Body of pancreas (tissue), 4 donors: ENCODE results near the gene IFNGR1. TPM values are rescaled to one million over a fixed set of nuclear protein-coding genes. Genes with fewer than 3 reads are reported as not detected.

Experiments used
- ATAC-seq: fragments of 150-250 bp; one replicate; pipeline ENCODE4 v1.9.1; 2016
- DNase-seq, 4 donors: peaks; one replicate each; pipeline ENCODE4 v3.0.0-alpha.2; 2019
- H3K27ac ChIP-seq, 4 donors: fragments of 200-600 bp; sonication (generic); 1 replicate in 3 of 4; 2 replicates in 1 of 4; pipeline versions ENCODE4 v1.5.1 to v1.6.1; 2016 to 2019; ENCODE audit warnings: mild to moderate bottlenecking in 1 of 4, mixed read lengths in 1 of 4, moderate library complexity in 1 of 4
- H3K27me3 ChIP-seq, 2 donors: fragments of 200-600 bp; sonication (generic); one replicate each; pipeline ENCODE4 v1.6.0; 2016; ENCODE audit warnings: mild to moderate bottlenecking in 1 of 2
- H3K36me3 ChIP-seq, 2 donors: fragments of 200-600 bp; sonication (generic); replicated peaks in 1 of 2; 2 replicates each; pipeline ENCODE4 v1.5.1; 2016; ENCODE audit warnings: low read depth in 2 of 2; ENCODE audit not compliant: insufficient read depth in 1 of 2
- H3K4me1 ChIP-seq: fragments of 200-600 bp; sonication (generic); one replicate; pipeline ENCODE4 v1.6.0; 2016
- H3K4me3 ChIP-seq, 2 donors: fragments of 200-600 bp; sonication (generic); 1 replicate in 1 of 2; 2 replicates in 1 of 2; pipeline ENCODE4 v1.5.1; 2016 to 2019
- H3K9me3 ChIP-seq, 3 donors: fragments of 200-600 bp; sonication (generic); 1 replicate in 2 of 3; 2 replicates in 1 of 3; pipeline ENCODE4 v1.5.1; 2016
- CTCF ChIP-seq, 7 experiments: fragments of 450-650 bp in 4 of 7; fragments of 200-600 bp in 3 of 7; sonication (generic) in 3 of 7; IDR thresholded peaks; one replicate each; pipeline ENCODE4 v1.5.1; 2016 to 2019; ENCODE audit warnings: antibody characterized with exemption in 7 of 7
- POLR2A ChIP-seq, 3 donors: fragments of 450-650 bp; IDR thresholded peaks; one replicate each; pipeline ENCODE4 v1.6.1; 2016; ENCODE audit warnings: antibody characterized with exemption in 3 of 3, mild to moderate bottlenecking in 2 of 3
- WGBS, 2 donors: methylation state at CpG; one replicate each; pipeline ENCODE4 v1.1.5; 2017; 5-methylcytosine and 5-hydroxymethylcytosine counted together
- intact Hi-C: fragments of 100-400 bp; cut with DNase I; formaldehyde crosslinking; loops from one replicate; pipeline ENCODE4 v1.15.1; 2023
- total RNA-seq, 2 donors: library from RNA; depleted of rRNA; stranded (reverse); fragments of >200 nt; gene quantifications; one replicate each; pipeline ENCODE4 v1.1.0, GENCODE V29; 2016

Gene IFNGR1
- total RNA-seq, 2 donors from 2014 or later = 12.9 to 36.6 TPM

- no peaks in the 10 kb centered on the region for H3K27me3 ChIP-seq
- H3K4me1 ChIP-seq = no peaks in the 10 kb centered on the region
- no peak for DNase-seq
- 94 to 95% methylated on average over 11 of the region's 11 CpGs for WGBS, 2 donors
- intact Hi-C loops = no loop called here
- H3K4me3 ChIP-seq = no peak overlapping the region
- peaks cover 0 to 27% of the 10 kb centered on the region in 2 donors for H3K36me3 ChIP-seq
- H3K9me3 ChIP-seq = no peaks in the 10 kb centered on the region
- TF ChIP-seq CTCF (IDR thresholded peaks at IDR 0.05) (no peak), POLR2A (IDR thresholded peaks at IDR 0.05) (no peak)
- H3K27ac ChIP-seq = no peak overlapping the region
- ATAC-seq = no peak
Measured at GRCh38 chr6:137197684-137198645, 21.2 kb downstream of the IFNGR1 start.

- Histone ChIP-seq H3K4me3 (no peak overlapping the region), H3K36me3 (peaks cover 0 to 9% of the 10 kb centered on the region in 2 donors), H3K9me3 (no peaks in the 10 kb centered on the region), H3K27me3 (no peaks in the 10 kb centered on the region), H3K4me1 (no peaks in the 10 kb centered on the region), H3K27ac (no peak overlapping the region)
- no peak for ATAC-seq
- TF ChIP-seq POLR2A (IDR thresholded peaks at IDR 0.05) (no peak), CTCF (IDR thresholded peaks at IDR 0.05) (no peak)
- intact Hi-C loops = no loop called here
- 54 to 59% methylated on average over 5 of the region's 5 CpGs for WGBS, 2 donors
- no peak for DNase-seq
Measured at GRCh38 chr6:137193256-137194070, 25.7 kb downstream of the IFNGR1 start.

GRCh38 chr6:137192821-137193220 is 26.4 kb downstream of the IFNGR1 start:
- H3K4me1 ChIP-seq = no peaks in the 10 kb centered on the region
- H3K27me3 ChIP-seq = no peaks in the 10 kb centered on the region
- 73 to 76% methylated on average over 4 of the region's 4 CpGs for WGBS, 2 donors
- DNase-seq = no peak
- TF ChIP-seq CTCF (IDR thresholded peaks at IDR 0.05) (no peak), POLR2A (IDR thresholded peaks at IDR 0.05) (no peak)
- H3K27ac ChIP-seq = no peak overlapping the region
- intact Hi-C loops = no loop called here
- H3K36me3 ChIP-seq = peaks cover 0 to 4% of the 10 kb centered on the region in 2 donors
- ATAC-seq = no peak
- no peak overlapping the region for H3K4me3 ChIP-seq
- no peaks in the 10 kb centered on the region for H3K9me3 ChIP-seq

- no peaks in the 10 kb centered on the region for H3K36me3 ChIP-seq
- no peak for TF ChIP-seq CTCF (IDR thresholded peaks at IDR 0.05)
- TF ChIP-seq POLR2A (IDR thresholded peaks at IDR 0.05) = no peak
Measured at GRCh38 chr6:137191670-137192069, 27.5 kb downstream of the IFNGR1 start.

More at GRCh38 chr6:137191670-137192069, 27.5 kb downstream of the IFNGR1 start:
- Histone ChIP-seq H3K9me3 (no peaks in the 10 kb centered on the region), H3K4me1 (no peaks in the 10 kb centered on the region), H3K4me3 (no peak overlapping the region), H3K27ac (no peak overlapping the region), H3K27me3 (no peaks in the 10 kb centered on the region)
- intact Hi-C loops = no loop called here
- no peak for DNase-seq
- no peak for ATAC-seq
- WGBS, 2 donors = 76 to 91% methylated on average over 1 of the region's 1 CpG
